ENCODE measurements around the gene TLDC2. TPM values are rescaled to one million over a fixed set of nuclear protein-coding genes. Genes with fewer than 3 reads are reported as not detected.
A peak's percentile ranks its signal among the peaks of the same experiment; 100 is the strongest.

TLDC2 gene
- total and polyA plus RNA-seq, 7 experiments from 2014 or later = 0.37 to 0.49 (median 0.40) TPM; not detected in 3

DNA sequence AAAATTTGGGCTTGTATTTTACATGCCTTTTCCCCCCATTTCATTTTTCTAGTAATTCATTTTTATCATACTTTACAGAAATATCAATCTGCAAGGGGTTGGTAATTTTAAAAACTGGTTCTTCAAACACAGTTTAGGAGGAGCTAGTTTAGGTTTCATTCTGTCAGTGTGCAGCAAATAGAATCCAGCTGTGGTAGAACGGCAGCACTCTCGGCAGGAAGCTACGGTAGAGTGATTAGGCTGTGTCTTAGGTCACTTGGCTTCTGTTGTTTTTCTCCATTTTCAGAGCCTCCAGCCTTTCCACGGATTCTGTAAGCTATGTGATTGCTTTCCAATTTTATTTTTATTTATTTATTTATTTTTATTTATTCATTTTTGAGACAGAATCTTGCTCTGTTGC, 32.7 kb downstream of the TLDC2 start:
- no peak overlapping the region for H3K27ac ChIP-seq (ENCODE audit: low read depth, low read length)
- POLR2A ChIA-PET = interaction anchor here (0.7 to 1.3 kb wide), 4 partner anchors 11 to 26 kb away, joined by 3 read pairs; no protein-coding TSS in a partner anchor
- H3K4me1 ChIP-seq (ENCODE audit: control insufficient read depth in 2 of 2, insufficient read depth in 2 of 2, low read length in 2 of 2) = peaks cover 0 to 11% of the 10 kb centered on the region in 2 donors
- CTCF ChIA-PET = no interaction called here
- H3K36me3 ChIP-seq (ENCODE audit: control insufficient read depth in 2 of 3, insufficient read depth in 3 of 3, low read length in 3 of 3) = peaks cover 33 to 87% (median 45%) of the 10 kb centered on the region in 3 experiments
- intact Hi-C loops (cut with micrococcal nuclease) = no loop called here
- H3K9me3 ChIP-seq (ENCODE audit: control insufficient read depth in 2 of 3, low read length in 3 of 3) = no peaks in the 10 kb centered on the region
- H3K27me3 Mint-ChIP-seq = no peaks in the 10 kb centered on the region
- H3K27me3 ChIP-seq (ENCODE audit: control insufficient read depth in 2 of 2, insufficient read depth in 2 of 2, low read length in 2 of 2) = no peaks in the 10 kb centered on the region
- peaks cover 13 to 29% (median 23%) of the 10 kb centered on the region in 7 donors for H3K4me1 Mint-ChIP-seq
- no peak overlapping the region for H3K4me3 Mint-ChIP-seq
- H3K36me3 Mint-ChIP-seq = peaks cover 9 to 47% (median 30%) of the 10 kb centered on the region in 5 donors
- H3K4me3 ChIP-seq (ENCODE audit: low read length) = no peak overlapping the region
- no peaks in the 10 kb centered on the region for H3K9me3 Mint-ChIP-seq
- DNase-seq (no peak), ATAC-seq (no peak)
- peak overlapping the region in 1 of 9 donors; percentile 38 for H3K27ac Mint-ChIP-seq

DNA sequence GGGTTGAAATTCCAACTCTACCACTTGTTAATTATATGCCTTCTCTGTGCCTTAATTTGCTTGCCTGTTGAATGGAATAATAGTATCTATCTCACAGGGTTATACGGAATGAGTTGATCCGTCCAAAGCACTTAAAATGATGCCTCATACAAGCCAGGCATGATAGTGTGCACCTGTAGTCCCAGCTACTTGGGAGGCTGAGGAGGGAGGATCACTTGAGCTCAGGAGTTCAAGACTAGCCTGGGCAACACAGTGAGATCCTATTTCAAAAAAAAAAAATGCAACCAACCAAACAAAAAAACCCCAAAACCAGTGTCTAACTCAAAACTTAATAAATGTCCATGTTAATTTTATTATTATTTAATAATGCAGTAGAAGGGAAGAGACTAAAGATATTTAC, 40.3 kb downstream of the TLDC2 start:
- Mint-ChIP-seq H3K4me1 (peaks cover 0 to 33% (median 20%) of the 10 kb centered on the region in 7 donors), H3K9me3 (no peaks in the 10 kb centered on the region), H3K4me3 (no peak overlapping the region), H3K36me3 (peaks cover 4 to 44% (median 26%) of the 10 kb centered on the region in 5 donors), H3K27ac (peak overlapping the region in 4 of 9 donors; percentile 38 to 81 (median 48)), H3K27me3 (no peaks in the 10 kb centered on the region)
- CTCF ChIA-PET = interaction anchor here (0.6 kb wide), 1 partner anchor 344 kb away, joined by 4 read pairs; no protein-coding TSS in a partner anchor
- H3K4me1 ChIP-seq (ENCODE audit: control insufficient read depth in 2 of 2, insufficient read depth in 2 of 2, low read length in 2 of 2) = peaks cover 0 to 16% of the 10 kb centered on the region in 2 donors
- H3K9me3 ChIP-seq (ENCODE audit: control insufficient read depth in 2 of 3, low read length in 3 of 3) = no peaks in the 10 kb centered on the region
- H3K36me3 ChIP-seq (ENCODE audit: control insufficient read depth in 2 of 3, insufficient read depth in 3 of 3, low read length in 3 of 3) = peaks cover 43 to 84% (median 46%) of the 10 kb centered on the region in 3 experiments
- no peaks in the 10 kb centered on the region for H3K27me3 ChIP-seq (ENCODE audit: control insufficient read depth in 2 of 2, insufficient read depth in 2 of 2, low read length in 2 of 2)
- H3K4me3 ChIP-seq (ENCODE audit: low read length) = no peak overlapping the region
- ATAC-seq = no peak
- POLR2A ChIA-PET = no interaction called here
- no peak overlapping the region for H3K27ac ChIP-seq (ENCODE audit: low read depth, low read length)
- intact Hi-C loops (cut with micrococcal nuclease) = no loop called here
- DNase-seq = no peak

DNA sequence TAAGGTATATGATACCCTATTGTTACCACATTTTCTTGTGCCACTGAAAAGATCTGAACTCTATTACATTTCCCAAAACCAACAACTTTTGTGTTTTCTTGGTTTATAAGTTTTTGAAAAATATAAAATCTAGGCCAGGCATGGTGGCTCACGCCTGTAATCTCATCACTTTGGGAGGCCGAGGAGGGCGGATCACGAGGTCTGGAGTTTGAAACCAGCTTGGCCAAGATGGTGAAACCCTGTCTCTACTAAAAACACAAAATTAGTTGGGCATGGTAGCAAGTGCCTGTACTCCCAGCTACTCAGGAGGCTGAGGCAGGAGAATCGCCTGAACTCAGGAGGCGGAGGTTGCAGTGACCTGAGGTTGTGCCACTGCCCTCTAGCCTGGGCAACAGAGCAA, 41.3 kb downstream of the TLDC2 start:
- H3K4me1 Mint-ChIP-seq = peaks cover 0 to 28% (median 14%) of the 10 kb centered on the region in 7 donors
- H3K27ac Mint-ChIP-seq = peak overlapping the region in 3 of 9 donors; percentile 32 to 49 (median 38)
- Histone ChIP-seq H3K9me3 (ENCODE audit: control insufficient read depth in 2 of 3, low read length in 3 of 3) (no peaks in the 10 kb centered on the region), H3K4me1 (ENCODE audit: control insufficient read depth in 2 of 2, insufficient read depth in 2 of 2, low read length in 2 of 2) (peaks cover 0 to 16% of the 10 kb centered on the region in 2 donors), H3K27ac (ENCODE audit: low read depth, low read length) (no peak overlapping the region), H3K27me3 (ENCODE audit: control insufficient read depth in 2 of 2, insufficient read depth in 2 of 2, low read length in 2 of 2) (no peaks in the 10 kb centered on the region), H3K36me3 (ENCODE audit: control insufficient read depth in 2 of 3, insufficient read depth in 3 of 3, low read length in 3 of 3) (peaks cover 37 to 83% (median 41%) of the 10 kb centered on the region in 3 experiments), H3K4me3 (ENCODE audit: low read length) (no peak overlapping the region)
- no peaks in the 10 kb centered on the region for H3K9me3 Mint-ChIP-seq
- ChIA-PET POLR2A (interaction anchor here (0.5 to 1.1 kb wide), 6 partner anchors 14 to 133 kb away, joined by 3 to 4 read pairs (median 3); no protein-coding TSS in a partner anchor), CTCF (interaction anchor here (0.9 to 1.8 kb wide), 2 partner anchors 10 to 19 kb away, joined by 3 to 6 read pairs; no protein-coding TSS in a partner anchor)
- no peaks in the 10 kb centered on the region for H3K27me3 Mint-ChIP-seq
- peaks cover 0 to 34% (median 18%) of the 10 kb centered on the region in 5 donors for H3K36me3 Mint-ChIP-seq
- ATAC-seq (no peak), DNase-seq (no peak)
- intact Hi-C loops (cut with micrococcal nuclease) = no loop called here
- no peak overlapping the region for H3K4me3 Mint-ChIP-seq

DNA sequence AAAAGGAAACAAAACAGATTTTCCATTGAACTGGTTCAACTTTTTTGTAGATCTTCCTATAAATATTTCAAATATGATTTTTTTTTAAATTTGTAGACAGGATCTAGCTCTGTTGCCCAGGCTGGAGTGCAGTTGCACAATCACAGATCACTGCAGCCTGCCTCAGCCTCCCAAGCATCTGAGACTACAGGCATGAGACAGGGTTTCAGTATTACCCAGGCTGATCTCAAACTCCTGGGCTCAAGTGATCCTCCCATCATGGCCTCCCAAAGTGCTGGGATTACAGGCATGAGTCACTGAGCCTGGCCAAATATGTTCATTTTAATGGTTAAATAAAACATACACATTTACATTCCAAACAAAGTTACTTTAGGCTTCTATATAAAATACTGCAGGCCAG, 42.0 kb downstream of the TLDC2 start:
- POLR2A ChIA-PET = interaction anchor here (0.6 to 0.7 kb wide), 2 partner anchors 15 to 132 kb away, joined by 3 to 4 read pairs; no protein-coding TSS in a partner anchor
- Mint-ChIP-seq H3K36me3 (peaks cover 0 to 36% (median 18%) of the 10 kb centered on the region in 5 donors), H3K4me3 (no peak overlapping the region), H3K27ac (no peak overlapping the region), H3K9me3 (no peaks in the 10 kb centered on the region), H3K27me3 (no peaks in the 10 kb centered on the region), H3K4me1 (peaks cover 0 to 29% (median 13%) of the 10 kb centered on the region in 7 donors)
- CTCF ChIA-PET = interaction anchor here (1.1 to 1.8 kb wide), 2 partner anchors 10 to 31 kb away, joined by 5 to 6 read pairs; no protein-coding TSS in a partner anchor
- DNase-seq (no peak), ATAC-seq (no peak)
- H3K4me3 ChIP-seq (ENCODE audit: low read length) = no peak overlapping the region
- no peak overlapping the region for H3K27ac ChIP-seq (ENCODE audit: low read depth, low read length)
- intact Hi-C loops (cut with micrococcal nuclease) = no loop called here
- no peaks in the 10 kb centered on the region for H3K27me3 ChIP-seq (ENCODE audit: control insufficient read depth in 2 of 2, insufficient read depth in 2 of 2, low read length in 2 of 2)
- peaks cover 38 to 81% (median 41%) of the 10 kb centered on the region in 3 experiments for H3K36me3 ChIP-seq (ENCODE audit: control insufficient read depth in 2 of 3, insufficient read depth in 3 of 3, low read length in 3 of 3)
- peaks cover 0 to 19% of the 10 kb centered on the region in 2 donors for H3K4me1 ChIP-seq (ENCODE audit: control insufficient read depth in 2 of 2, insufficient read depth in 2 of 2, low read length in 2 of 2)
- no peaks in the 10 kb centered on the region for H3K9me3 ChIP-seq (ENCODE audit: control insufficient read depth in 2 of 3, low read length in 3 of 3)

DNA sequence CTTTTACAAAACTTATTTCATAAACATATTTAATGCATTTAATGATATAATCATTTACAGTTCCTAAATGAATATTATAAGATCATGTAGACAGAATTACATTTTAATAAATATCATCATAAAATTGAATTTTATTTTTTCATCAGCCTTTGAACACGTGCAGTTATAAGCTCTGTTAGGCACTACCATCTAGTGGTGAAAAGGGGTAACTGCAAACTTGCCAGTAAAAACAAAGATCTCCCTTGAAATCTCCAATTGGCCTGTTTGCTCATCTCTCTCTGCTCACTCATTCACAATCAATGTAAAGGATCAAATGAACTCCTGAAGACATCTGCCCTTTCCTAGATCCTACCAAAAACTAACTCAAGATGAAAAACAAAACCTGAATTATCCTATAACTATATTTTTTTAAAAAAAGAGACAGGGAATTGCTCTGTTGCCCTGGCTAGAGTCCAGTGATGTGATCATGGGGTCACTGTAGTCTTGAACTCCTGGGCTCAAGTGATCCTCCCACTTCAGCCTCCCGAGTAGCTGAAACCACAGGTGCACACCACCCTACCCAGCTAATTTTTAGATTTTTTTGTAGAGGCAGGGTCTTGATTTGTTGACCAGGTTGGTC, 43.9 kb downstream of the TLDC2 start:
- H3K4me1 ChIP-seq (ENCODE audit: control insufficient read depth in 2 of 2, insufficient read depth in 2 of 2, low read length in 2 of 2) = peaks cover 0 to 30% of the 10 kb centered on the region in 2 donors
- no peaks in the 10 kb centered on the region for H3K9me3 ChIP-seq (ENCODE audit: control insufficient read depth in 2 of 3, low read length in 3 of 3)
- Mint-ChIP-seq H3K27ac (peak overlapping the region; percentile 56 to 98 (median 75)), H3K4me1 (peaks cover 15 to 44% (median 24%) of the 10 kb centered on the region in 7 donors), H3K4me3 (peak overlapping the region in 5 of 10 donors; percentile 2 to 34 (median 26)), H3K27me3 (no peaks in the 10 kb centered on the region), H3K36me3 (peaks cover 0 to 35% (median 16%) of the 10 kb centered on the region in 5 donors), H3K9me3 (no peaks in the 10 kb centered on the region)
- peak overlapping the region; percentile 47 for H3K27ac ChIP-seq (ENCODE audit: low read depth, low read length)
- intact Hi-C loops (cut with micrococcal nuclease) = loop anchor here in 1 of 2 donors (1.0 kb wide), 1 partner anchor 55 kb away; no protein-coding TSS in a partner anchor
- DNase-seq (peak in 7 of 9 donors; percentile 43 to 73 (median 67)), ATAC-seq (peak; percentile 90)
- no peaks in the 10 kb centered on the region for H3K27me3 ChIP-seq (ENCODE audit: control insufficient read depth in 2 of 2, insufficient read depth in 2 of 2, low read length in 2 of 2)
- H3K36me3 ChIP-seq (ENCODE audit: control insufficient read depth in 2 of 3, insufficient read depth in 3 of 3, low read length in 3 of 3) = peaks cover 32 to 83% (median 40%) of the 10 kb centered on the region in 3 experiments
- CTCF ChIA-PET = interaction anchor here (1.0 to 1.6 kb wide), 5 partner anchors 9 to 162 kb away, joined by 3 to 6 read pairs (median 4); no protein-coding TSS in a partner anchor
- H3K4me3 ChIP-seq (ENCODE audit: low read length) = no peak overlapping the region
- POLR2A ChIA-PET = interaction anchor here (0.6 to 5.7 kb wide), 12 partner anchors 9 to 162 kb away, joined by 3 to 37 read pairs (median 4); no protein-coding TSS in a partner anchor

DNA sequence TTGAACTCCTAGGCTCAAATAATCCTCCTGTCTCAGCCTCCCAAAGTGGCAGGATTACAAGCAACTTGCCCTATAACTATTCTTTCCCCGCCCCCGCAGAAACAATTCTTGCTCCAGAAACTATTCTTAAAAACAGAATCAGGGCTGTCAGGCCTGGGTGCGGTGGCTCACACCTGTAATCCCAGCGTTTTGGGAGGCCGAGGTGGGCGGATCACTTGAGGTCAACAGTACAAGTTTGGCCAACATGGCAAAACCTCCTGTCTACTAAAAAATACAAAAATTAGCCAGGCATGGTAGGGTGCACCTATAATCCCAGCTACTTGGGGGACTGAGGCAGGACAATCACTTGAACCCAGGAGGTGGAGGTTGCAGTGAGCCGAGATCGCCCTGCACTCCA, 44.4 kb downstream of the TLDC2 start:
- no peaks in the 10 kb centered on the region for H3K27me3 Mint-ChIP-seq
- ATAC-seq (no peak), DNase-seq (no peak)
- H3K4me1 Mint-ChIP-seq = peaks cover 16 to 49% (median 29%) of the 10 kb centered on the region in 7 donors
- H3K27ac Mint-ChIP-seq = peak overlapping the region in 7 of 9 donors; percentile 56 to 98 (median 72)
- H3K9me3 Mint-ChIP-seq = no peaks in the 10 kb centered on the region
- no peaks in the 10 kb centered on the region for H3K9me3 ChIP-seq (ENCODE audit: control insufficient read depth in 2 of 3, low read length in 3 of 3)
- intact Hi-C loops (cut with micrococcal nuclease) = no loop called here
- H3K36me3 ChIP-seq (ENCODE audit: control insufficient read depth in 2 of 3, insufficient read depth in 3 of 3, low read length in 3 of 3) = peaks cover 27 to 82% (median 36%) of the 10 kb centered on the region in 3 experiments
- CTCF ChIA-PET = interaction anchor here (0.6 to 1.0 kb wide), 4 partner anchors 10 to 252 kb away, joined by 3 to 4 read pairs (median 4); no protein-coding TSS in a partner anchor
- peaks cover 0 to 34% (median 19%) of the 10 kb centered on the region in 5 donors for H3K36me3 Mint-ChIP-seq
- POLR2A ChIA-PET = interaction anchor here (0.8 to 5.7 kb wide), 8 partner anchors 8 to 66 kb away, joined by 3 to 37 read pairs (median 4); no protein-coding TSS in a partner anchor
- no peak overlapping the region for H3K4me3 ChIP-seq (ENCODE audit: low read length)
- peaks cover 0 to 29% of the 10 kb centered on the region in 2 donors for H3K4me1 ChIP-seq (ENCODE audit: control insufficient read depth in 2 of 2, insufficient read depth in 2 of 2, low read length in 2 of 2)
- peak overlapping the region; percentile 47 for H3K27ac ChIP-seq (ENCODE audit: low read depth, low read length)
- H3K27me3 ChIP-seq (ENCODE audit: control insufficient read depth in 2 of 2, insufficient read depth in 2 of 2, low read length in 2 of 2) = no peaks in the 10 kb centered on the region
- H3K4me3 Mint-ChIP-seq = peak overlapping the region in 1 of 10 donors; percentile 34

Data from naive thymus-derived CD4-positive, alpha-beta T cell (primary cell).